Loucy (cell line): ENCODE results near the gene TFCP2L1.

ENCODE experiments used
- H2AFZ ChIP-seq: fragments of 200-600 bp; sonication (generic); 2 replicates; pipeline ENCODE4 v1.6.0; 2016; ENCODE audit warnings: antibody characterized with exemption, mild to moderate bottlenecking, low read length, moderate library complexity
- H3F3A ChIP-seq: fragments of 200-600 bp; 2 replicates; pipeline ENCODE4 v1.6.0; 2016; ENCODE audit warnings: antibody characterized with exemption, low read depth, mild to moderate bottlenecking
- H3K27me3 ChIP-seq: fragments of 200-600 bp; sonication (generic); 2 replicates; pipeline ENCODE4 v1.6.1; 2014; ENCODE audit warnings: low read length, mild to moderate bottlenecking; ENCODE audit not compliant: insufficient read depth, poor library complexity, severe bottlenecking
- H3K36me3 ChIP-seq: fragments of 200-600 bp; sonication (generic); 2 replicates; pipeline ENCODE4 v1.6.1; 2016; ENCODE audit warnings: low read length; ENCODE audit not compliant: insufficient read depth
- H3K4me1 ChIP-seq: fragments of 200-600 bp; sonication (generic); 2 replicates; pipeline ENCODE4 v1.5.1; 2014; ENCODE audit warnings: low read length, mild to moderate bottlenecking; ENCODE audit not compliant: insufficient read depth, poor library complexity, severe bottlenecking
- H3K4me2 ChIP-seq: fragments of 200-600 bp; sonication (generic); 2 replicates; pipeline ENCODE4 v1.6.0; 2014; ENCODE audit warnings: antibody characterized with exemption, low read length, low read depth, mild to moderate bottlenecking; ENCODE audit not compliant: poor library complexity, severe bottlenecking
- H3K4me3 ChIP-seq: fragments of 200-600 bp; sonication (generic); 2 replicates; pipeline ENCODE4 v1.5.1; 2014; ENCODE audit warnings: low read length, mild to moderate bottlenecking, mixed read lengths; ENCODE audit not compliant: poor library complexity, severe bottlenecking
- H3K79me2 ChIP-seq: fragments of 200-600 bp; sonication (generic); 2 replicates; pipeline ENCODE4 v1.6.1; 2014; ENCODE audit warnings: low read length; ENCODE audit not compliant: insufficient read depth
- H3K9ac ChIP-seq: fragments of 200-600 bp; sonication (generic); 2 replicates; pipeline ENCODE4 v1.6.0; 2014; ENCODE audit warnings: mild to moderate bottlenecking, low read depth, low read length, moderate library complexity; ENCODE audit not compliant: poor library complexity, severe bottlenecking
- H3K9me2 ChIP-seq: fragments of 200-600 bp; sonication (generic); replicated peaks from 2 replicates; pipeline ENCODE4 v1.6.1; 2016; ENCODE audit warnings: low read depth, low read length, mixed read lengths
- H3K9me3 ChIP-seq: fragments of 200-600 bp; sonication (generic); 2 replicates; pipeline ENCODE4 v1.6.1; 2014; ENCODE audit warnings: mild to moderate bottlenecking, antibody characterized with exemption, low read length, low read depth; ENCODE audit not compliant: insufficient read depth
- H4K20me1 ChIP-seq: fragments of 200-600 bp; sonication (generic); 2 replicates; pipeline ENCODE4 v1.6.0; 2014; ENCODE audit warnings: antibody characterized with exemption, low read length, mild to moderate bottlenecking; ENCODE audit not compliant: insufficient read depth, poor library complexity, severe bottlenecking
- CTCF ChIP-seq: fragments of 200-600 bp; sonication (generic); conservative IDR thresholded peaks from 2 replicates; pipeline ENCODE4 v1.5.1; 2014; ENCODE audit warnings: mild to moderate bottlenecking, antibody characterized with exemption, low read length
- EZH2phosphoT487 ChIP-seq: fragments of 200-600 bp; IDR thresholded peaks from 2 replicates; pipeline ENCODE4 v1.6.1; 2018; ENCODE audit warnings: antibody characterized with exemption, mild to moderate bottlenecking, moderate library complexity, borderline replicate concordance

Gene TFCP2L1

GRCh38 chr2:121184248-121184862 is 100.6 kb downstream of the TFCP2L1 start:
- no peak for TF ChIP-seq EZH2phosphoT487
- 0 out of 2 replicates have a peak, but pooled peaks have one; percentile 7 for TF ChIP-seq CTCF
- no peak overlapping the region for H3K4me2 ChIP-seq
- no peak overlapping the region for H2AFZ ChIP-seq
- no peaks in the 10 kb centered on the region for H3K9me2 ChIP-seq
- no peaks in the 10 kb centered on the region for H3K9me3 ChIP-seq
- H4K20me1 ChIP-seq, result no peaks in the 10 kb centered on the region
- no peak overlapping the region for H3K4me3 ChIP-seq
- H3K4me1 ChIP-seq, result no peaks in the 10 kb centered on the region
- no peak overlapping the region for H3K9ac ChIP-seq
- H3K79me2 ChIP-seq, result no peaks in the 10 kb centered on the region
- no peaks in the 10 kb centered on the region for H3F3A ChIP-seq
- no peaks in the 10 kb centered on the region for H3K36me3 ChIP-seq
- no peaks in the 10 kb centered on the region for H3K27me3 ChIP-seq

- H3K9ac ChIP-seq, result no peak overlapping the region
- H3K9me2 ChIP-seq, result no peaks in the 10 kb centered on the region
- no peaks in the 10 kb centered on the region for H3K4me1 ChIP-seq
- no peaks in the 10 kb centered on the region for H3K36me3 ChIP-seq
- no peak overlapping the region for H2AFZ ChIP-seq
- H3K27me3 ChIP-seq, result no peaks in the 10 kb centered on the region
- H3K4me3 ChIP-seq, result no peak overlapping the region
- H3F3A ChIP-seq, result no peaks in the 10 kb centered on the region
- no peaks in the 10 kb centered on the region for H3K9me3 ChIP-seq
- H3K4me2 ChIP-seq, result no peak overlapping the region
- TF ChIP-seq CTCF (no peak), EZH2phosphoT487 (no peak)
- no peaks in the 10 kb centered on the region for H4K20me1 ChIP-seq
- H3K79me2 ChIP-seq, result no peaks in the 10 kb centered on the region
Observed at GRCh38 chr2:121182520-121182919, 102.5 kb downstream of the TFCP2L1 start.

GRCh38 chr2:121179467-121179866 is 105.5 kb downstream of the TFCP2L1 start:
- no peak overlapping the region for H3K4me3 ChIP-seq
- H3K27me3 ChIP-seq, result no peaks in the 10 kb centered on the region
- TF ChIP-seq EZH2phosphoT487, result no peak
- TF ChIP-seq CTCF, result no peak

More at GRCh38 chr2:121179467-121179866, 105.5 kb downstream of the TFCP2L1 start:
- H3K4me2 ChIP-seq, result no peak overlapping the region
- H3K9me3 ChIP-seq, result no peaks in the 10 kb centered on the region
- H3K36me3 ChIP-seq, result no peaks in the 10 kb centered on the region
- no peak overlapping the region for H3K9ac ChIP-seq
- no peaks in the 10 kb centered on the region for H3K4me1 ChIP-seq
- H4K20me1 ChIP-seq, result no peaks in the 10 kb centered on the region
- H3F3A ChIP-seq, result no peaks in the 10 kb centered on the region
- H3K79me2 ChIP-seq, result no peaks in the 10 kb centered on the region
- no peak overlapping the region for H2AFZ ChIP-seq
- H3K9me2 ChIP-seq, result no peaks in the 10 kb centered on the region
